H1 (cell line): ENCODE measurements around the gene ADPRM. TPM values are rescaled to one million over a fixed set of nuclear protein-coding genes. Genes with fewer than 3 reads are reported as not detected.
A peak's percentile ranks its signal among the peaks of the same experiment; 100 is the strongest.

Experiments
- CTCF ChIA-PET: fragments of 300-600 bp; sonication (Branson Sonifier 250); formaldehyde crosslinking; loops from one replicate; lab custom pipeline; 2021; ENCODE audit not compliant: partially characterized antibody; lab: Charles Lee
- POLR2A ChIA-PET: fragments of 300-600 bp; sonication (Branson Sonifier 250); formaldehyde crosslinking; loops from one replicate; lab custom pipeline; 2021; ENCODE audit warnings: inconsistent platforms; ENCODE audit not compliant: partially characterized antibody; lab: Charles Lee
- DNase-seq, 2 experiments: peaks; one replicate each; pipeline versions ENCODE4 v3.0.0 to v3.0.0-alpha.2; 2010 to 2022; ENCODE audit warnings: low spot score in 2 of 2, low read depth in 1 of 2, mixed read lengths in 1 of 2
- FAIRE-seq: peaks from 2 replicates; lab custom pipeline; 2011; peaks lifted over from hg19 to GRCh38; lab: Jason Lieb, UNC
- H2AFZ ChIP-seq: 2 replicates; pipeline ENCODE4 v1.8.1; 2012; ENCODE audit warnings: low read length, inconsistent platforms
- H2AK5ac ChIP-seq: 2 replicates; pipeline ENCODE4 v1.6.1; 2013; ENCODE audit warnings: low read depth, low read length
- H2BK120ac ChIP-seq: replicated peaks from 2 replicates; pipeline ENCODE3; 2013; ENCODE audit warnings: low read depth, low read length, inconsistent platforms
- H2BK12ac ChIP-seq: 2 replicates; pipeline ENCODE4 v1.6.1; 2013; ENCODE audit warnings: low read depth, low read length
- H2BK15ac ChIP-seq: 2 replicates; pipeline ENCODE4 v1.6.1; 2013; ENCODE audit warnings: low read length
- H2BK20ac ChIP-seq: 2 replicates; pipeline ENCODE4 v1.6.1; 2013; ENCODE audit warnings: low read length
- H2BK5ac ChIP-seq: 2 replicates; pipeline ENCODE4 v1.6.1; 2013; ENCODE audit warnings: low read depth, low read length
- H3K14ac ChIP-seq: 2 replicates; pipeline ENCODE4 v1.6.1; 2013; ENCODE audit warnings: inconsistent platforms; ENCODE audit not compliant: insufficient read length
- H3K18ac ChIP-seq: 2 replicates; pipeline ENCODE4 v1.6.1; 2013; ENCODE audit warnings: low read length; ENCODE audit errors: extremely low read depth
- H3K23ac ChIP-seq: 2 replicates; pipeline ENCODE4 v1.6.1; 2013; ENCODE audit warnings: inconsistent platforms; ENCODE audit not compliant: insufficient read length
- H3K23me2 ChIP-seq: 2 replicates; pipeline ENCODE4 v1.6.1; 2013; ENCODE audit warnings: low read depth, low read length
- H3K27ac ChIP-seq: 2 replicates; pipeline ENCODE4 v1.6.1; 2011; ENCODE audit warnings: low read depth, low read length, inconsistent platforms
- H3K27me3 ChIP-seq, 4 experiments: replicated peaks in 1 of 4; 1 replicate in 1 of 4; 2 replicates in 3 of 4; pipeline versions ENCODE4 v1.6.1 to v1.8.1; 2011 to 2013; ENCODE audit warnings: low read length in 3 of 4, mild to moderate bottlenecking in 3 of 4, inconsistent platforms in 2 of 4, mixed read lengths in 2 of 4, moderate library complexity in 1 of 4; ENCODE audit not compliant: control insufficient read depth in 3 of 4, insufficient read depth in 3 of 4; ENCODE audit errors: extremely low read depth in 1 of 4
- H3K36me3 ChIP-seq, 4 experiments: 2 replicates each; pipeline versions ENCODE4 v1.6.1 to v1.8.1; 2011 to 2013; ENCODE audit warnings: mild to moderate bottlenecking in 4 of 4, low read length in 3 of 4, moderate library complexity in 2 of 4, control low read depth in 1 of 4, inconsistent platforms in 1 of 4; ENCODE audit not compliant: insufficient read depth in 4 of 4, control insufficient read depth in 2 of 4
- H3K4ac ChIP-seq: replicated peaks from 2 replicates; pipeline ENCODE3; 2013; ENCODE audit warnings: low read length, low read depth, mixed read lengths, inconsistent platforms; ENCODE audit not compliant: insufficient read length
- H3K4me1 ChIP-seq, 4 experiments: replicated peaks in 1 of 4; 1 replicate in 1 of 4; 2 replicates in 3 of 4; pipeline versions ENCODE4 v1.6.1 to v1.8.1; 2011 to 2013; ENCODE audit warnings: low read length in 3 of 4, inconsistent platforms in 2 of 4, mixed read lengths in 1 of 4; ENCODE audit not compliant: insufficient read depth in 4 of 4, control insufficient read depth in 3 of 4
- H3K4me2 ChIP-seq, 2 experiments: 2 replicates each; pipeline versions ENCODE4 v1.6.1 to v1.8.1; 2011 to 2013; ENCODE audit warnings: low read depth in 2 of 2, low read length in 2 of 2, control low read depth in 1 of 2, inconsistent platforms in 1 of 2, mild to moderate bottlenecking in 1 of 2; ENCODE audit not compliant: insufficient read depth in 1 of 2
- H3K4me3 ChIP-seq, 4 experiments: fragments of 200-600, 300-600 bp in 1 of 4; sonication (generic), shearing (Covaris generic), sonication (Bioruptor Twin) in 1 of 4; 2 replicates each; pipeline versions ENCODE4 v1.5.1 to v1.8.1; 2011 to 2016; ENCODE audit warnings: low read length in 4 of 4, low read depth in 3 of 4, control low read depth in 2 of 4, inconsistent platforms in 2 of 4, mild to moderate bottlenecking in 2 of 4, mixed read lengths in 1 of 4, moderate library complexity in 1 of 4; ENCODE audit not compliant: insufficient read depth in 2 of 4; ENCODE audit errors: extremely low read depth in 1 of 4
- H3K56ac ChIP-seq: replicated peaks from 2 replicates; pipeline ENCODE3; 2013; ENCODE audit warnings: low read depth, mild to moderate bottlenecking, mixed read lengths, low read length, inconsistent platforms; ENCODE audit not compliant: insufficient read length
- H3K79me1 ChIP-seq: 2 replicates; pipeline ENCODE4 v1.6.1; 2013; ENCODE audit warnings: low read depth, low read length, control low read depth
- H3K79me2 ChIP-seq, 2 experiments: 2 replicates each; pipeline versions ENCODE4 v1.6.1 to v1.8.1; 2012 to 2013; ENCODE audit warnings: low read length in 2 of 2, mild to moderate bottlenecking in 2 of 2, inconsistent platforms in 1 of 2; ENCODE audit not compliant: insufficient read depth in 2 of 2, control insufficient read depth in 1 of 2
- H3K9ac ChIP-seq, 4 experiments: replicated peaks in 1 of 4; 1 replicate in 1 of 4; 2 replicates in 3 of 4; pipeline versions ENCODE4 v1.6.1 to v1.8.1; 2011 to 2013; ENCODE audit warnings: low read depth in 3 of 4, low read length in 3 of 4, control low read depth in 2 of 4, mild to moderate bottlenecking in 2 of 4, moderate library complexity in 2 of 4, inconsistent platforms in 1 of 4; ENCODE audit errors: extremely low read depth in 1 of 4
- H3K9me3 ChIP-seq, 2 experiments: 2 replicates each; pipeline versions ENCODE4 v1.6.1 to v1.8.1; 2012 to 2013; ENCODE audit warnings: mild to moderate bottlenecking in 2 of 2, moderate library complexity in 2 of 2, control low read depth in 1 of 2, inconsistent platforms in 1 of 2, low read depth in 1 of 2, low read length in 1 of 2, mixed read lengths in 1 of 2; ENCODE audit not compliant: insufficient read depth in 2 of 2
- H4K20me1 ChIP-seq, 2 experiments: replicated peaks in 1 of 2; 2 replicates each; pipeline versions ENCODE3 to v1.8.1; 2011 to 2013; ENCODE audit warnings: inconsistent platforms in 2 of 2, low read length in 2 of 2, mild to moderate bottlenecking in 1 of 2; ENCODE audit not compliant: insufficient read depth in 2 of 2, control insufficient read depth in 1 of 2
- H4K5ac ChIP-seq: 2 replicates; pipeline ENCODE4 v1.6.1; 2013; ENCODE audit warnings: low read length, low read depth, mixed read lengths, inconsistent platforms; ENCODE audit not compliant: insufficient read length
- H4K8ac ChIP-seq: 2 replicates; pipeline ENCODE4 v1.8.0; 2013; ENCODE audit warnings: mild to moderate bottlenecking, moderate library complexity, low read length, inconsistent platforms; ENCODE audit not compliant: insufficient read depth; ENCODE audit errors: extremely low read depth
- H4K91ac ChIP-seq: replicated peaks from 2 replicates; pipeline ENCODE3; 2013; ENCODE audit warnings: low read length, mixed read lengths, inconsistent platforms; ENCODE audit not compliant: insufficient read length
- FOSL1 ChIP-seq: IDR thresholded peaks from 2 replicates; pipeline ENCODE4 v1.6.1; 2011; ENCODE audit warnings: mild to moderate bottlenecking, low read depth, low read length, moderate library complexity; ENCODE audit not compliant: insufficient read depth
- HDAC6 ChIP-seq: IDR thresholded peaks from one replicate; pipeline ENCODE4 v1.7.1; 2012; ENCODE audit warnings: low read depth, mild to moderate bottlenecking, inconsistent platforms, low read length, moderate library complexity
- MAFK ChIP-seq: IDR thresholded peaks from 2 replicates; pipeline ENCODE4 v1.6.1; 2012; ENCODE audit warnings: low read depth, mild to moderate bottlenecking, improper control_type of control experiment, low read length
- NRF1 ChIP-seq: IDR thresholded peaks from 2 replicates; pipeline ENCODE4 v1.6.1; 2011; ENCODE audit warnings: mild to moderate bottlenecking, low read depth, low read length, improper control_type of control experiment
- PHF8 ChIP-seq: fragments of 200-600 bp; sonication (generic); conservative IDR thresholded peaks from 2 replicates; pipeline ENCODE4 v1.7.1; 2012; ENCODE audit warnings: low read depth, mild to moderate bottlenecking, inconsistent platforms, low read length, moderate library complexity
- POU5F1 ChIP-seq: IDR thresholded peaks from 2 replicates; pipeline ENCODE4 v1.6.1; 2011; ENCODE audit warnings: low read depth, mild to moderate bottlenecking, low read length, moderate library complexity
- SIX5 ChIP-seq: IDR thresholded peaks from 2 replicates; pipeline ENCODE4 v1.6.1; 2011; ENCODE audit warnings: mild to moderate bottlenecking, low read depth, low read length
- SRF ChIP-seq: IDR thresholded peaks from 2 replicates; pipeline ENCODE4 v1.6.1; 2011; ENCODE audit warnings: mild to moderate bottlenecking, low read depth, low read length, moderate library complexity
- ZNF274 ChIP-seq: IDR thresholded peaks from 2 replicates; pipeline ENCODE4 v1.7.0; 2012; ENCODE audit warnings: low read length, borderline replicate concordance; ENCODE audit errors: extremely low read depth
- WGBS, 2 experiments: shearing (Covaris generic) in 1 of 2; methylation state at CpG; one replicate each; pipeline versions ENCODE4 v1.1.6 to v1.1.7; 2013 to 2015; ENCODE audit warnings: low lambda C conversion rate in 2 of 2, mixed read lengths in 2 of 2, inconsistent platforms in 1 of 2, low coverage in 1 of 2, missing lambda C conversion rate in 1 of 2; ENCODE audit not compliant: insufficient replicate concordance in 2 of 2, insufficient coverage in 1 of 2, insufficient read length in 1 of 2; ENCODE audit errors: extremely low coverage in 1 of 2, missing lambda C conversion rate in 1 of 2; 5-methylcytosine and 5-hydroxymethylcytosine counted together
- polyA plus RNA-seq, 7 experiments: library from polyadenylated mRNA; depleted of rRNA in 3 of 7; stranded (reverse) in 5 of 7; unstranded in 2 of 7; fragments of >200 nt in 5 of 7; fragments of 200-250 nt in 2 of 7; gene quantifications; 1 replicate in 5 of 7; 2 replicates in 1 of 7; 4 replicates in 1 of 7; pipeline versions ENCODE4 v1.2.1 to v1.2.3, GENCODE V29; 2011 to 2013; ENCODE audit warnings: missing spikeins in 2 of 7, mixed read lengths in 2 of 7
- total RNA-seq: library from RNA; stranded (reverse); fragmentation: NEBNext Ultra II Directional; extraction: Animal tissue kit (Norgen Biotek cat#: 25700); gene quantifications from 2 replicates; pipeline ENCODE4 v1.2.1, GENCODE V29; 2021

ADPRM gene
- total and polyA plus RNA-seq, 2 of the 8 experiments (the other 6 are each of a cell fraction or from before 2014, with no cell fraction given): 6.7 to 7.9 TPM

GRCh38 chr17:10744501-10745000, 47.2 kb downstream of the ADPRM start:
- no peaks in the 10 kb centered on the region for H4K20me1 ChIP-seq
- H3K4me1 ChIP-seq: peaks cover 0 to 5% (median 2%) of the 10 kb centered on the region in 4 experiments; a peak in 3 of 7 replicates
- H3K27ac ChIP-seq: no peak overlapping the region
- CTCF ChIA-PET: no interaction called here
- DNase-seq: no peak
- H3K18ac ChIP-seq: no peak overlapping the region
- H3K9ac ChIP-seq: peak overlapping the region in 1 of 4 experiments; percentile 21; a peak in 1 of 7 replicates
- H2BK15ac ChIP-seq: no peak overlapping the region
- no peak overlapping the region for H2BK120ac ChIP-seq
- H3K4ac ChIP-seq: no peak overlapping the region
- no peak overlapping the region for H4K8ac ChIP-seq
- H2BK12ac ChIP-seq: no peak overlapping the region
- no peak overlapping the region for H3K4me2 ChIP-seq
- no peak overlapping the region for H2BK20ac ChIP-seq
- H2BK5ac ChIP-seq: no peak overlapping the region
- H3K27me3 ChIP-seq: no peaks in the 10 kb centered on the region
- H3K79me2 ChIP-seq: no peaks in the 10 kb centered on the region
- H3K79me1 ChIP-seq: no peaks in the 10 kb centered on the region
- H3K23me2 ChIP-seq: no peaks in the 10 kb centered on the region
- no peaks in the 10 kb centered on the region for H3K9me3 ChIP-seq
- no peak overlapping the region for H4K91ac ChIP-seq
- no peak for TF ChIP-seq SRF
- no peak for TF ChIP-seq POU5F1
- TF ChIP-seq MAFK: no peak
- TF ChIP-seq NRF1: no peak
- TF ChIP-seq ZNF274: no peak
- TF ChIP-seq SIX5: no peak
- TF ChIP-seq HDAC6: no peak
- no peak for TF ChIP-seq FOSL1
- TF ChIP-seq PHF8: no peak
- H4K5ac ChIP-seq: no peak overlapping the region
- no peak overlapping the region for H2AK5ac ChIP-seq
- 89% methylated on average over 7 of the region's 7 CpGs; no CpG with 5 or more reads in 1 of the 2 experiments for WGBS, 2 experiments
- H3K36me3 ChIP-seq: no peaks in the 10 kb centered on the region
- no peak overlapping the region for H2AFZ ChIP-seq
- POLR2A ChIA-PET: no interaction called here
- no peak overlapping the region for H3K14ac ChIP-seq
- no peak overlapping the region for H3K23ac ChIP-seq
- H3K56ac ChIP-seq: no peak overlapping the region
- FAIRE-seq: no peak
- no peak overlapping the region for H3K4me3 ChIP-seq
